ENCODE measurements around the gene PLA2G4C.

PLA2G4C gene

DNA sequence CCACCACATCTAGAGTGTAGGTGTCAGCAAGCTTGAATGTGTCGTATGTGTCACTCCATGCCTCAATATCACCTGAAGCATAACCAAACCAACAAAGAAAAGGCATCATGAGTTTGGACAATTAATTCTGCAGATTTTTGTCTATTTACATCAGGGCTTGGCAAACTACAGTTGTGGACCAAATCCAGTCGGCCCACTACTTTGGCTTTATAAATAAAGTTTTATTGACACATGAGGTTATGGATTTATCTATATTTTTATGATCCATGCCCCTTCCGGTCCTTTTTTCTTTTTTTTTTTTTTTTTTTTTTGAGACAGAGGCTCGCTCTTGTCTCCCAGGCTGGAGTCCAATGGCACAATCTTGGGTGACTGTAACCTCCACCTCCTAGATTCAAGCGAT lies 57.5 kb downstream of the PLA2G4C start:
- no peak for DNase-seq (ENCODE audit: low spot score)

GRCh38 chr19:48051335-48052033 lies 59.1 kb downstream of the PLA2G4C start:
- no peak for DNase-seq (ENCODE audit: low spot score)

- no peak for DNase-seq (ENCODE audit: low spot score)
These were observed 66.1 kb downstream of the PLA2G4C start for GRCh38 chr19:48044561-48044960.

- DNase-seq (ENCODE audit: low spot score): no peak
These were observed 66.8 kb downstream of the PLA2G4C start, which contains the start of gene CABP5 for GRCh38 chr19:48043675-48044258. Gene CABP5, minus strand, starts transcription at chr19:48044079. Its CDS starts 157 bp downstream, at chr19:48043922.

DNA sequence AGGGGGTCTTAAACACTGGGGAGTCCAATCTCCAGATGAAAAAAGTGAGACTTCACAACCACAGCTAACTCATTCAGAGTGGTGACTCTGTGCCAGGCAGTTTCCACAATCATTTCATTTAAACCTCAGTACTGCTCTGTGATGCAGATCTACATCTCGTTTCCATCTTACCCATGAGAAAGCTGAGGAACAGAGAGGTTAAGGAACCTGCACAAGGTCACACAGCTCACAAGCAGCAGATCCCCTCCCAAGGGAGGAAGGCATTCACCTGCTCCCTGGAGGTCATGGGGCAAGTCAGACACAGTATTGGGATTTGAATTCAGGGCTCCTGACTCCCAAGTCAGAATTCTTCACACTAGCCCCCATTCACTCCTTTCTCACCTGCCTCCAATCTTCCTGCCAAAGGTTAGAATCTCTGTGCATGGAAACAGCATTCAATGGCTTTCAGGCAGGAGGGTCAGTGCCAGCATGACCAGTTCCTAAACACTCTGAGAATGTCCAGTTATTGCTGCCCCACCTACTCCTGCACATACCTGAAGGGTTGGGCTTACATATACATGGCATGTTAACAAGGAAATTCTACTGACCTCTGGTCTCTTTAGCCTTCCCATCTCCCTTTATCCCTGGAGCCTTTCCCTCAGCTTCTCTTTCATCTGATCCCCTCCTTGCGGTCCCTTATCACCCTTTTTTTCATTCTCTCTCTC lies 68.6 kb downstream of the PLA2G4C start:
- DNase-seq (ENCODE audit: low spot score): no peak

DNA sequence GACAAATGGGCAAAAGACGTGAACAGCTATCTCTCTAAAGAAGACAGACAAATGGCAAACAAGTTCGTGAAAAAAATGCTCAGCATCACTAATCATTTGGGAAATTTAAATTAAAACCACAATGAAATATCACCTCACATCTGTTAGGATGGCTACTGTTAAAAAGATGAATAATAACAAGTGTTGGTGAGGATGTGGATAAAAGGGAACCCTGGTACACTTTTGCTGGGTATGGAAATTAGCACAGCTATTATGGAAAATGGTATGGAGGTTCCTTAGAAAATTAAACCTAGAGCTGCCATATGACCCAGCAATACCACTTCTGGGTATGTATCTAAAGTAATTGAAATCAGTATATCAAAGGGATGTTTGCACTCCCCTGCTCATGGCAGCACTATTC lies 73.9 kb downstream of the PLA2G4C start:
- DNase-seq (ENCODE audit: low spot score): no peak

- no peak for DNase-seq (ENCODE audit: low spot score)
These were observed 77.0 kb downstream of the PLA2G4C start for GRCh38 chr19:48033604-48034003.

DNA sequence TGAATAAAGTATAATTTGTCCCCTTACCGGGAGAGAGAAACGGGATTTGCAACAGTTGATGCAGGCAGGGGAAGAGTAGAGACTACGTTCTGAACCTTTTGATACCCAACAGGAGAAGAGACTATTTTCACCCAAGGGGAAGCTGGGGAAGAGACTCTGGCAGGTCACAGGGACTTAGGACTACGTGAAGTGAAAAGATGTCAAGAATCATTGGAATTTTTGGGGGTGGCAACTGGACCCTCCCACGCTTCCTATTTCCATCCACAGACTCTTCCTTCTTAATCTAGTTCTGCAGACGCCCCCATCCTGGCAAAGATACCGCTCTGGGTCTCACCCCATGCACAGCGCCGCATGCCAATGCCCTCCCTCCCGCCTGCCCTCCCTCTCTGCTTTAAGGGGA lies 80.5 kb downstream of the PLA2G4C start:
- DNase-seq (ENCODE audit: low spot score): no peak

DNA sequence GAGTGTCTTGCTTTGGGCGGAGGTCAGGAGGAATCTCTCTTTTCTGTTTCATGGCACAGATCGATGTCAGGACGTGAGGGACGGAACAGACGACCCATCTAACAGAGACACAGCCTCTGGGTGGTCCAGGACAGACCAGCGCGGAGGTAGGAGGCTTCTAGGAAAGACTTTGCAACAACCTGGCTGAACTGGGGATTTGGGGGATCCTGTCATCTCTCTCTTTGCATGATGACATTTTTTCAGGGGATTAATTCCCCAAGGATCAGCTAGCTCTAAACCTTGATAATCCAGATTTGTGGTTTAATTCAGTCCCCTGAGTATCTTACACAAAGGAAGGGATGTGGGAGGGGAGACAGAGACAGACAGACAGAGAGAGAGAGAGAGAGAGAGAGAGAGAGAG lies 81.2 kb downstream of the PLA2G4C start:
- DNase-seq (ENCODE audit: low spot score): no peak

- no peak for DNase-seq (ENCODE audit: low spot score)
These were observed 85.1 kb downstream of the PLA2G4C start for GRCh38 chr19:48025480-48025879.

DNA sequence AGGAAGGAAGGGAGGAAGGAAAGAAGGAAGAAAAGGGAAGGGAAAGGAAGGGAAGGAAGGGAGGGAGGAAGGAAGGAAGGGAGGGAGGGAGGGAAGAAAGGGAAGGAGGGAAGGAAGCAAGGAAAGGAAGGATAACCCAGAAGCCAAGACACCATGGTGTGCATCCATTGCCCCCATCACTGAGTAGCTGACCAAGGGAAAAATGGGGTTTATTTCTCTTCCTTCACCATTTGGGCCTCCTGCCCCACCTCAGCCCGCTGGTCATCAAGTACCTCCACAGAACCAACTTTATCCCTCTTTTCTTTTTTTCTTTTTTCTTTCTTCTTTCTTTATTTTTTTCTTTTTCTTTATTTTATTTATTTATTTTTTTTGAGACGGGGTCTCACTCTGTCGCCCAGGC lies 87.1 kb downstream of the PLA2G4C start:
- DNase-seq (ENCODE audit: low spot score): no peak

DNA sequence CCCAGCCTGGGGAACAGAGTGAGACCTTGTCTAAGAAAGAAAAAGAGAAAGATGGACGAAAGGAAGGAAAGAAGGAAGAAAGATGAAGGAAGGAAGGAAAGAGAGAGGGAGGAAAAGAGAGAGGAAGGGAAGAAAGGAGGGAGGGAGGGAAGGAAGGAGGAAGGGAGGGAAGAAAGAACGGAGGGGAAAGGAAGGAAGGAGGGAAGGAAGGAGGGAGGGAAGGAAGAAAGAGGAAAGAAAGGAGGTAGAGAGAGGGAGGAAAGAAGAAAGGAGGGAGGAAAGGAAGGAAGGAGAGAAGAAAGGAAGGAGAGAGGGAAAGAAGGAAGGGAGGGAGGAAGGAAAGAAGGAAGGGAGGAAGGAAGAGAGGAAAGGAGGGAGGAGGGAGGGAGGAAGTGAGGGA lies 87.6 kb downstream of the PLA2G4C start:
- no peak for DNase-seq (ENCODE audit: low spot score)

DNA sequence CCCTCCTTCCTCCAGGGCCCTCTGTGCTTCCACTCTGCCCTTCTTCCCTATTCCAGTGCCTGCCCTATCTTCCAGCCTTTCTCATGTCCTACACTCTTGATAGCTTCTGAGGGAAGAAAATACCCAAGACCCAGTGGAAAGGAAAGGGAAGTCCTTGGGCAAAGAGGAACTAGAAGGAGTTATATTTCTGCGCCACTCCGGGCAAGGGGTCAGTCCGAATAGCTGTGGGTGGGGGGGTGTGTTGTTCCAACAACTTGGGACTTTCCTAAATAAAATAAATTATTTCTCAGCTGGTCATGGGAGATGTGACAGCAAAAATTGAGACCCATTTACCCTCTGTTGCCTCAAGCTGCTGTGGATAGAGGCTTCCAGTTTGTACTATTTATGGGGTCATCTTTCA lies 89.9 kb downstream of the PLA2G4C start:
- DNase-seq (ENCODE audit: low spot score): no peak

DNA sequence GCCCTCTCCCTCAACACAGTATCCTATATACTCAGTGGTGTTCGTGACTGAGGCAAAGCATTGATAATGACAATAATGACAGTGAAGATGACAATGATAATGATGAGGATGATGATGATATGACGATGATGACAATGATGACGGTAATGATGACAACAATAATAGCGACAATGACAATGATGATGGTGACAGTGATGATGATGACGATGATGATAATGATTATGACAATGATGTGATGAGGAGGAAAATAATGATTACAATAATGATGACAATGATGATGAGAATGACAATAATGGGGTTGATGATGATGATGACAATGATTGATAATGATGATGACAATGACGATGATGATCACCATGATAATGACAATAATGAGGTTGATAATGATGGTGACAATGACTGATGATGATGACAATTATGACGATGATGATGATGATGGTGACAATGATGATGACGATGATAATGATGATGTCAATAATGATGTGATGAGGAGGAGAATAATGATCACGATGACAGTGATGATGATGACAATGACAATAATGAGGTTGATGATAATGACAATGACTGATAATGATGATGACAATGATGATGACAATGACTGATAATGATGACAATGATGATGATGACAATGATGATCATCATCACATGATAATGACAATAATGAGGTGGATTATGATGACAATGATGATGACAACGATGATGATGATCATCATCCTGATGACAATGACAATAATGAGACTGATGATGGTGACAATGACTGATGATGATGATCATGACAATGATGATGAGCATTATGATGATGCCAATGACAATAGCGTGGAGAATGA lies 99.5 kb downstream of the PLA2G4C start:
- DNase-seq (ENCODE audit: low spot score): no peak

GRCh38 chr19:48006762-48007161 lies 103.9 kb downstream of the PLA2G4C start:
- no peak for DNase-seq (ENCODE audit: low spot score)

- DNase-seq (ENCODE audit: low spot score): no peak
These were observed 106.4 kb downstream of the PLA2G4C start for GRCh38 chr19:48004236-48004635.

DNA sequence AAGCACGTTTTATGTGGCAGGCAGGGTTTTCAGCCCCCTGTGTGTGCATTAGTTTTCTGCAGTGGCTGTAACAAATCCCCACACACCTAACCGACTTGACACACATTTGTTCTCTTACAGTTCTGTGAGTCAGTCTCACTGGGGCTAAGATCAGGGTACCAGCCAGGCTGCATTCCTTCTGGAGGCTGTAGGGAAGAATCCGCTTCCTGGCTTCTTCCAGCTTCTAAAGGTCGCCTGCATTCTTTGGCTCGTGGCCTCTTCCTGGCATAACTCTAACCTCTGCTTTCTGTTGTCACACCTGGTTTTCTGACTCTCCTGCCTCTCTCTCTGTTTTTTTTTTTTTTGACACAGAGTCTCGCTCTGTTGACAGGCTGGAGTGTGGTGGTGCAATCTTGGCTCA lies 109.8 kb downstream of the PLA2G4C start:
- no peak for DNase-seq (ENCODE audit: low spot score)

DNA sequence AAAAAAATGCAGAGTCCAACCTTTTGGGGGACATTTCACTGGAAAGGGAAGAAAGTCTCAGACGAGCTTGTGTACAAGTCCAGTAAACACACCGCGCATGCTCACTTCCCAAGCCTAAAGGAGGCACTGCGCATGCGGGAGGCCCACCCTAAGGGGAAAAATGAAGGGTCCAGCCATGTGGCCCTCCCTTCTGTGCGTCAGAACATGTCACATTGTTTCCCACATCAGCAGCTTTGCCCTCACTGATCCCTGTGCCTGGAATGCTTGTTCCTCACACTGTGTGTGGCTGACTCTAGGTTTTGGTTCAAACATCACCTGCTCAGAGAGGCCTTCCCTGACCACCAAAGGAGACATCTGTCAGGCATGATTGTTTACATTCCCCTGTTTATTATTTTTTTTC lies 111.8 kb downstream of the PLA2G4C start:
- DNase-seq (ENCODE audit: low spot score): no peak
